IMR-90 (cell line): Measurements from ENCODE around the gene NEK6. TPM values are rescaled to one million over a fixed set of nuclear protein-coding genes. Genes with fewer than 3 reads are reported as not detected.
A peak's percentile ranks its signal among the peaks of the same experiment; 100 is the strongest.

ENCODE experiments used
- ATAC-seq: fragments of 200-7000 bp; cut with Tn5 transposase; 2 replicates; pipeline ENCODE4 v1.9.1; 2020; ENCODE audit warnings: low read depth, mild to moderate bottlenecking, moderate library complexity
- BruUV-seq: library from RNA; stranded (reverse); fragments of 400-500 nt; replicated peaks from 2 replicates; lab custom pipeline; 2021; lab: Mats Ljungman, UMichigan
- CTCF ChIA-PET: fragments of 300-600 bp; formaldehyde crosslinking; extraction: SDS; loops from one replicate; lab custom pipeline; 2021; ENCODE audit warnings: antibody characterized with exemption; lab: Yijun Ruan, JAX
- POLR2A ChIA-PET: fragments of 300-600 bp; sonication (Branson Sonifier 250); formaldehyde crosslinking; loops from one replicate; lab custom pipeline; 2022; ENCODE audit warnings: antibody characterized with exemption; ENCODE audit not compliant: unreplicated experiment; lab: Charles Lee
- DNase-seq: peaks from one replicate; pipeline ENCODE4 v3.0.0; 2013
- H2AFZ ChIP-seq: replicated peaks from 2 replicates; pipeline ENCODE3; 2013; ENCODE audit warnings: low read length, mild to moderate bottlenecking; ENCODE audit not compliant: poor library complexity
- H2AK5ac ChIP-seq: 2 replicates; pipeline ENCODE4 v1.6.1; 2013; ENCODE audit warnings: low read depth, low read length, inconsistent platforms
- H2AK9ac ChIP-seq: replicated peaks from 2 replicates; pipeline ENCODE3; 2013; ENCODE audit warnings: mild to moderate bottlenecking, low read depth, low read length, moderate library complexity; ENCODE audit not compliant: poor library complexity
- H2BK120ac ChIP-seq: 2 replicates; pipeline ENCODE4 v1.6.1; 2013; ENCODE audit warnings: low read depth, low read length, inconsistent platforms
- H2BK15ac ChIP-seq: 3 replicates; pipeline ENCODE4 v1.6.1; 2013; ENCODE audit warnings: low read depth, low read length, inconsistent platforms
- H2BK20ac ChIP-seq: 2 replicates; pipeline ENCODE4 v1.6.1; 2013; ENCODE audit warnings: low read depth, mild to moderate bottlenecking, inconsistent platforms, low read length, moderate library complexity
- H2BK5ac ChIP-seq: 2 replicates; pipeline ENCODE4 v1.6.1; 2013; ENCODE audit warnings: mild to moderate bottlenecking, low read depth, low read length, inconsistent platforms; ENCODE audit not compliant: poor library complexity, severe bottlenecking
- H3K14ac ChIP-seq: replicated peaks from 2 replicates; pipeline ENCODE4 v1.6.1; 2013; ENCODE audit warnings: low read depth, low read length, inconsistent platforms
- H3K18ac ChIP-seq: 2 replicates; pipeline ENCODE4 v1.6.1; 2013; ENCODE audit warnings: low read depth, low read length, control low read depth
- H3K23ac ChIP-seq: 2 replicates; pipeline ENCODE4 v1.6.1; 2013; ENCODE audit warnings: low read depth, low read length, inconsistent platforms
- H3K27ac ChIP-seq: 2 replicates; pipeline ENCODE4 v1.5.1; 2013; ENCODE audit warnings: mild to moderate bottlenecking, control low read depth, low read length; ENCODE audit not compliant: insufficient read depth
- H3K27me3 ChIP-seq: 2 replicates; pipeline ENCODE4 v1.6.1; 2013; ENCODE audit warnings: low read length; ENCODE audit not compliant: control insufficient read depth, insufficient read depth
- H3K36me3 ChIP-seq: 2 replicates; pipeline ENCODE4 v1.6.1; 2013; ENCODE audit warnings: low read length, mixed read lengths; ENCODE audit not compliant: control insufficient read depth, insufficient read depth
- H3K4ac ChIP-seq: 2 replicates; pipeline ENCODE4 v1.6.1; 2013; ENCODE audit warnings: low read depth, low read length, inconsistent platforms
- H3K4me1 ChIP-seq: 2 replicates; pipeline ENCODE4 v1.6.1; 2013; ENCODE audit warnings: low read length, mixed read lengths; ENCODE audit not compliant: control insufficient read depth, insufficient read depth
- H3K4me2 ChIP-seq: 2 replicates; pipeline ENCODE4 v1.6.1; 2013; ENCODE audit warnings: low read depth, mild to moderate bottlenecking, control low read depth, low read length, moderate library complexity
- H3K4me3 ChIP-seq: 2 replicates; pipeline ENCODE4 v1.5.1; 2013; ENCODE audit warnings: low read depth, mild to moderate bottlenecking, control low read depth, low read length, moderate library complexity; ENCODE audit not compliant: insufficient read depth
- H3K56ac ChIP-seq: 2 replicates; pipeline ENCODE4 v1.6.1; 2013; ENCODE audit warnings: low read length, inconsistent platforms; ENCODE audit not compliant: insufficient read depth; ENCODE audit errors: extremely low read depth
- H3K79me1 ChIP-seq, 2 experiments: 2 replicates each; pipeline ENCODE4 v1.6.1; 2013; ENCODE audit warnings: low read length in 2 of 2, inconsistent platforms in 1 of 2, low read depth in 1 of 2
- H3K9ac ChIP-seq: 2 replicates; pipeline ENCODE4 v1.6.1; 2013; ENCODE audit warnings: low read depth, low read length, control low read depth
- H3K9me1 ChIP-seq: 2 replicates; pipeline ENCODE4 v1.6.1; 2013; ENCODE audit warnings: low read length, inconsistent platforms; ENCODE audit not compliant: insufficient read depth
- H3K9me3 ChIP-seq: 2 replicates; pipeline ENCODE4 v1.6.1; 2013; ENCODE audit warnings: low read length; ENCODE audit not compliant: control insufficient read depth, insufficient read depth
- H4K20me1 ChIP-seq: 2 replicates; pipeline ENCODE4 v1.6.1; 2013; ENCODE audit warnings: low read length, inconsistent platforms; ENCODE audit not compliant: insufficient read depth
- H4K5ac ChIP-seq: 2 replicates; pipeline ENCODE4 v1.6.1; 2013; ENCODE audit warnings: mild to moderate bottlenecking, low read depth, low read length, control low read depth
- H4K8ac ChIP-seq, 2 experiments: 2 replicates each; pipeline ENCODE4 v1.6.1; 2013; ENCODE audit warnings: low read depth in 2 of 2, low read length in 2 of 2, control low read depth in 1 of 2, inconsistent platforms in 1 of 2
- H4K91ac ChIP-seq: 2 replicates; pipeline ENCODE4 v1.6.1; 2013; ENCODE audit warnings: low read depth, low read length, inconsistent platforms; ENCODE audit not compliant: insufficient read depth
- BHLHE40 ChIP-seq: fragments of 150-350 bp; IDR thresholded peaks from 2 replicates; pipeline ENCODE4 v1.6.1; 2016; ENCODE audit warnings: mild to moderate bottlenecking, low read depth, low read length
- CEBPB ChIP-seq: IDR thresholded peaks from 2 replicates; pipeline ENCODE4 v1.6.1; 2012; ENCODE audit warnings: low read depth, low read length, improper control_type of control experiment
- CHD1 ChIP-seq: IDR thresholded peaks from 2 replicates; pipeline ENCODE4 v1.6.1; 2012; ENCODE audit warnings: low read depth, low read length, improper control_type of control experiment
- FOS ChIP-seq: fragments of 150-350 bp; IDR thresholded peaks from 2 replicates; pipeline ENCODE4 v1.6.1; 2016; ENCODE audit warnings: low read depth, low read length
- MAFK ChIP-seq: IDR thresholded peaks from 2 replicates; pipeline ENCODE4 v1.6.1; 2012; ENCODE audit warnings: low read depth, low read length, improper control_type of control experiment
- MAZ ChIP-seq: IDR thresholded peaks from 2 replicates; pipeline ENCODE4 v1.6.1; 2012; ENCODE audit warnings: low read depth, mild to moderate bottlenecking, low read length, improper control_type of control experiment, moderate library complexity, borderline replicate concordance
- MXI1 ChIP-seq: IDR thresholded peaks from 2 replicates; pipeline ENCODE4 v1.6.1; 2012; ENCODE audit warnings: low read depth, mild to moderate bottlenecking, low read length, moderate library complexity, borderline replicate concordance
- NFE2L2 ChIP-seq: fragments of 150-350 bp; IDR thresholded peaks from 2 replicates; pipeline ENCODE4 v1.6.1; 2016; ENCODE audit warnings: low read depth, mild to moderate bottlenecking, low read length
- RAD21 ChIP-seq: IDR thresholded peaks from 2 replicates; pipeline ENCODE4 v1.6.1; 2012; ENCODE audit warnings: low read length, improper control_type of control experiment
- RCOR1 ChIP-seq: IDR thresholded peaks from 2 replicates; pipeline ENCODE4 v1.6.1; 2012; ENCODE audit warnings: mild to moderate bottlenecking, low read length, improper control_type of control experiment; ENCODE audit not compliant: insufficient replicate concordance
- RFX5 ChIP-seq: IDR thresholded peaks from 2 replicates; pipeline ENCODE4 v1.8.0; 2012; ENCODE audit warnings: low read depth, mild to moderate bottlenecking, low read length, moderate library complexity
- SMC3 ChIP-seq: fragments of 150-350 bp; IDR thresholded peaks from 2 replicates; pipeline ENCODE4 v1.6.1; 2016; ENCODE audit warnings: low read depth, mild to moderate bottlenecking, antibody characterized with exemption, low read length, moderate library complexity
- USF2 ChIP-seq: fragments of 150-350 bp; IDR thresholded peaks from 2 replicates; pipeline ENCODE4 v1.6.1; 2017; ENCODE audit warnings: mild to moderate bottlenecking, antibody characterized with exemption, low read length, low read depth
- WGBS, 2 experiments: methylation state at CpG; one replicate each; pipeline versions ENCODE4 v1.1.5 to v1.1.7; 2013; ENCODE audit warnings: missing lambda C conversion rate in 2 of 2; ENCODE audit not compliant: insufficient read length in 1 of 2; ENCODE audit errors: extremely low coverage in 2 of 2; 5-methylcytosine and 5-hydroxymethylcytosine counted together
- dilution Hi-C: fragments of 300-500 bp; cut with HindIII; formaldehyde crosslinking; loops from one replicate; pipeline ENCODE4 v1.14.3; 2018; ENCODE audit warnings: low sequenced_read_pairs; ENCODE audit not compliant: unreplicated experiment
- in situ Hi-C: fragments of 300-500 bp; cut with MboI; formaldehyde crosslinking; loops from 3 replicates; pipeline ENCODE4 v1.14.3; 2019; ENCODE audit warnings: low sequenced_read_pairs, inconsistent platforms, mixed read lengths
- intact Hi-C: fragments of 100-400 bp; cut with micrococcal nuclease; formaldehyde crosslinking; loops from 2 replicates; pipeline ENCODE4 v1.10.0; 2022
- polyA plus RNA-seq, 3 experiments: library from polyadenylated mRNA; depleted of rRNA; stranded (reverse); fragments of >200 nt; gene quantifications; 2 replicates each; pipeline ENCODE4 v1.2.3, GENCODE V29; 2012; ENCODE audit warnings: low replicate concordance in 1 of 3
- total RNA-seq: library from RNA; depleted of rRNA; stranded (reverse); fragments of >200 nt; gene quantifications from 2 replicates; pipeline ENCODE4 v1.2.3, GENCODE V29; 2012
- TF ChIP-seq, protein P1 (sequence below): conservative IDR thresholded peaks from 2 replicates; pipeline ENCODE4 v1.5.1; 2012; ENCODE audit warnings: mild to moderate bottlenecking, low read depth, low read length, improper control_type of control experiment

NEK6 gene
- total and polyA plus RNA-seq, 2 of the 4 experiments (the other 2 are of a cell fraction): 79.9 to 112 TPM

DNA sequence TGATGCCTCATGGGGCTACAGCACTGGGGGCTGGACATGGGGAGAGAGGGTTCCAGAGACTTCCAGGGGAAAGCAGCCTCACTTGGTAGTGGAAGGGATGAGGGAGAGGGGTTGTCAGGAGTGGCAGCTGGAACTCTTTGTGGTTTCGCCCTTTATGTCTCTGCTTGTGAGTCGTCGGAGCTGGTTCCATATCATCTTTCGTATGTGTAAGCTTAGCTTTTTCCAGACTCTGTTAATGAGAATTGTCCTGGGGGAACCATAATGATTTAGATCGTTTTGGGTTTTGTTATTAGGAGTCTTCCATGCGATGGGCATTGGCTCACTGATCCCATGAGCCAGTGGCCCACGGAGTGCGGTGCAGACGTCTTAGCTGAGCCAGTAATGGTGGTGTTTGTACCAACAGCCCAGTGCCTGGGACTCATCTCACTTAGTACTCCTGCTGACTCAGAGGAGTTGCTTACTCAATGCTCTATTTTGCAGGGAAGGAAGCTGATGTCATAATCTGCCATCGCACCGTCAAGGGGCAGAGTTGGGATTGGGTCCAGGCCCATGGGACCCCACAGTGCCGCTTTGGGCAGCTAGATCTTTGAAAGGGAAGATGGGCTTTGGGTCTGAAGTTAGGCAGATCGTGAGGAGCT, 48.5 kb downstream of the NEK6 start:
- Histone ChIP-seq H3K9me1 (peaks cover 23% of the 10 kb centered on the region), H3K4me3 (no peak overlapping the region), H3K79me1 (peaks cover 39 to 91% of the 10 kb centered on the region in 2 experiments), H4K91ac (peak overlapping the region; percentile 89), H3K4ac (peak overlapping the region; percentile 73), H3K4me2 (peak overlapping the region; percentile 11), H2AFZ (no peak overlapping the region), H3K36me3 (peaks cover 66% of the 10 kb centered on the region), H2BK120ac (peak overlapping the region; percentile 82), H2AK5ac (peak overlapping the region; percentile 95), H4K8ac (peak overlapping the region; percentile 19 to 83), H3K27ac (peak overlapping the region; percentile 74), H2AK9ac (peak overlapping the region; percentile 7), H3K9me3 (no peaks in the 10 kb centered on the region), H3K27me3 (no peaks in the 10 kb centered on the region), H3K56ac (peak overlapping the region; percentile 76; the same call in 1 of the 2 replicates), H4K20me1 (0 out of 2 replicates have a peak, but pooled peaks cover under 1% of the 10 kb centered on the region), H2BK20ac (peak overlapping the region; percentile 85), H2BK5ac (peak overlapping the region; percentile 69), H4K5ac (peak overlapping the region; percentile 71), H3K9ac (peak overlapping the region; percentile 7), H3K14ac (peak overlapping the region; percentile 58), H3K18ac (peak overlapping the region; percentile 50), H3K23ac (peak overlapping the region; percentile 28), H3K4me1 (peaks cover 29% of the 10 kb centered on the region), H2BK15ac (peak overlapping the region; percentile 29; the same call in 2 of the 3 replicates)
- whole genome bisulfite sequencing, 2 experiments: 25% methylated on average over 4 of the region's 13 CpGs; no CpG with 5 or more reads in 1 of the 2 experiments
- CTCF ChIA-PET: interaction anchor here (0.7 kb wide), 1 partner anchor 167 kb away, joined by 3 read pairs; no protein-coding TSS in a partner anchor
- POLR2A ChIA-PET: no interaction called here
- ATAC-seq (peak; percentile 81), DNase-seq (peak; percentile 96)
- intact Hi-C loops (no loop called here), in situ Hi-C loops (loop anchor here (25.0 kb wide), 1 partner anchor 769 kb away; no protein-coding TSS in a partner anchor), dilution Hi-C loops (no loop called here)
- BruUV-seq: no TSS peak
- TF ChIP-seq CEBPB (peak; percentile 94), MAFK (peak; percentile 72), USF2 (no peak), RAD21 (no peak), SMC3 (no peak), CHD1 (no peak), BHLHE40 (peak; percentile 5; the same call in 1 of the 2 replicates), RCOR1 (no peak), FOS (peak; percentile 85), MAZ (0 out of 2 replicates have a peak, but pooled peaks have one; percentile 9), MXI1 (no peak), NFE2L2 (peak; percentile 68; the same call in 1 of the 2 replicates), RFX5 (no peak)
- TF ChIP-seq, protein P1, sequence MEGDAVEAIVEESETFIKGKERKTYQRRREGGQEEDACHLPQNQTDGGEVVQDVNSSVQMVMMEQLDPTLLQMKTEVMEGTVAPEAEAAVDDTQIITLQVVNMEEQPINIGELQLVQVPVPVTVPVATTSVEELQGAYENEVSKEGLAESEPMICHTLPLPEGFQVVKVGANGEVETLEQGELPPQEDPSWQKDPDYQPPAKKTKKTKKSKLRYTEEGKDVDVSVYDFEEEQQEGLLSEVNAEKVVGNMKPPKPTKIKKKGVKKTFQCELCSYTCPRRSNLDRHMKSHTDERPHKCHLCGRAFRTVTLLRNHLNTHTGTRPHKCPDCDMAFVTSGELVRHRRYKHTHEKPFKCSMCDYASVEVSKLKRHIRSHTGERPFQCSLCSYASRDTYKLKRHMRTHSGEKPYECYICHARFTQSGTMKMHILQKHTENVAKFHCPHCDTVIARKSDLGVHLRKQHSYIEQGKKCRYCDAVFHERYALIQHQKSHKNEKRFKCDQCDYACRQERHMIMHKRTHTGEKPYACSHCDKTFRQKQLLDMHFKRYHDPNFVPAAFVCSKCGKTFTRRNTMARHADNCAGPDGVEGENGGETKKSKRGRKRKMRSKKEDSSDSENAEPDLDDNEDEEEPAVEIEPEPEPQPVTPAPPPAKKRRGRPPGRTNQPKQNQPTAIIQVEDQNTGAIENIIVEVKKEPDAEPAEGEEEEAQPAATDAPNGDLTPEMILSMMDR: no peak
